ENCODE data around the gene GREB1L. TPM values are rescaled to one million over a fixed set of nuclear protein-coding genes. Genes with fewer than 3 reads are reported as not detected.
"Not testable (repeated sequence)": the region's sequence is repeated elsewhere in the genome, so short reads cannot be mapped to it uniquely, and the experiment has no call there.

The GREB1L gene
- polyA plus RNA-seq, 3 donors: 2.3 to 2.8 (median 2.8) TPM

- no peak for DNase-seq (ENCODE audit: low read depth in 3 of 3, low spot score in 2 of 3)
Observed at GRCh38 chr18:21361307-21361880, 119.4 kb downstream of the GREB1L start.

- DNase-seq (ENCODE audit: low read depth in 3 of 3, low spot score in 2 of 3): no peak
Observed at GRCh38 chr18:21362831-21363230, 120.8 kb downstream of the GREB1L start.

DNA sequence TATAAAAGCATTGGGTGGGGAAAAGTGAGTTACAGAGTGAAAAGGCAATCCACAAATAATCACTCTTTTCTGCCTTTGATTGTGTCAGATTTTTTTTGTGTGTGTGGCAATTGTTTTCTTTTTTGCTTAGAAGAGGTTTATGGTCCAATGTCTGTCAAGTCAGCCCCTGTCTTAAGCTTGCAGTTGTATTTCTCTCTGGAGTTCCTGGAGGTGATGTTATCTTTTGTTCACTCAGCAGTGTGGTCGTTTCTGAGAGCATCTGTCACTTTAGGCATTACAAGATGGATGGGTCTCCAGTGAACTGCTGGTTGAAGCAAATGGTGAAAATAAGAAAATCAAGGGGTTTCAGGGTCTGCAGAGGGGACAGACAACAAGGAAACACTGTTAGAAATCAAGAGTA, 121.3 kb downstream of the GREB1L start:
- no peak for DNase-seq (ENCODE audit: low read depth in 3 of 3, low spot score in 2 of 3)

GRCh38 chr18:21364471-21364870, 122.4 kb downstream of the GREB1L start:
- DNase-seq (ENCODE audit: low read depth in 3 of 3, low spot score in 2 of 3): no peak

- no peak for DNase-seq (ENCODE audit: low read depth in 3 of 3, low spot score in 2 of 3)
Observed at GRCh38 chr18:21366896-21367295, 124.9 kb downstream of the GREB1L start.

GRCh38 chr18:21369146-21369545, 127.1 kb downstream of the GREB1L start:
- DNase-seq (ENCODE audit: low read depth in 3 of 3, low spot score in 2 of 3): no peak

DNA sequence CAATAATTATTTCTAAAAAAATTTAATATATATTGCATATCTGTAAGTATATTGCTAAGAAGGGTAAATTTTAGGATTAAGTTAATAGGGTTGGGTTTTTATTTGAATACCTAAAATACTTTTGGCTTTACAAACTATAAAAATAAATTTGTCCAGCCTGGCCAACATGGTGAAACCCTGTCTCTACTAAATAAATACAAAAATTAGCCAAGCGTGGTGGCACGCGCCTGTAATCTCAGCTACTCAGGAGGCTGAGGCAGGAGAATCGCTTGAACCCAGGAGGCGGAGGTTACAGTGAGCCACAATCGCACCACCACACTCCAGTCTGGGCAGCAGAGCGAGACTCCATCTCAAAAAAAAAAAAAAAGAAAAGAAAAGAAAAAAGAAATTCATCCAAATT, 127.6 kb downstream of the GREB1L start:
- not testable (repeated sequence) for DNase-seq (ENCODE audit: low read depth in 3 of 3, low spot score in 2 of 3)

- DNase-seq (ENCODE audit: low read depth in 3 of 3, low spot score in 2 of 3): no peak
Observed at GRCh38 chr18:21383031-21383430, 141.0 kb downstream of the GREB1L start.

DNA sequence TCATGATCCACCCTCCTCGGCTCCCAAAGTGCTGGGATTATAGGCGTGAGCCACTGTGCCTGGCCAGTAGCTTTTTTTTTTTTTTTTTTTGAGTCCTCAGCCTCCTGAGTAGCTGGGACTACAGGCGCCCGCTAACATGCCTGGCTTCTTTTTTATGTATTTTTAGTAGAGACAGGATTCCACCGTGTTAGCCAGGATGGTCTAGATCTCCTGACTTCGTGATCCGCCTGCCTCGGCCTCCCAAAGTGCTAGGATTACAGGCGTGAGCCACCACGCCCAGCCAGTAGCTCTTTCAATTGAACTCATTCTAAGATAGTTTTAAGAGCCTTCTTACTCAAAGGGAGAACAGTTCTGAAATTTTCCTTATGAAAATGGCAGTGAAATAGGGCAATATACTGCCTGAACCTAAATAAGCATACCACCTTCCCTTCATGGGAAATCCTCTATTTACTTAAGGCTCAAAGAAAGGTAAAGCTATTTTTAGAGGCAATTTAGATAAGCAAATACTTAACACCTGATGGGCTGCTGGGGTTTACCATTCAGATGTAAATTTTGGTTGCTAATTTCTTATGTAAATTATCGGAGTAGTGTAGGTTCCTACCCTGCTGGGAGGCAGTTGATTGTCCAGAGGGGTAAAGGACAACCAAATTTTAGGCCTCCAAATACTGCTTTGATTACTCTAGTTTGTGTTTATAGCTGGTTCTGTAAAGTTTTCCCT, 144.7 kb downstream of the GREB1L start:
- DNase-seq (ENCODE audit: low read depth in 3 of 3, low spot score in 2 of 3): no peak

DNA sequence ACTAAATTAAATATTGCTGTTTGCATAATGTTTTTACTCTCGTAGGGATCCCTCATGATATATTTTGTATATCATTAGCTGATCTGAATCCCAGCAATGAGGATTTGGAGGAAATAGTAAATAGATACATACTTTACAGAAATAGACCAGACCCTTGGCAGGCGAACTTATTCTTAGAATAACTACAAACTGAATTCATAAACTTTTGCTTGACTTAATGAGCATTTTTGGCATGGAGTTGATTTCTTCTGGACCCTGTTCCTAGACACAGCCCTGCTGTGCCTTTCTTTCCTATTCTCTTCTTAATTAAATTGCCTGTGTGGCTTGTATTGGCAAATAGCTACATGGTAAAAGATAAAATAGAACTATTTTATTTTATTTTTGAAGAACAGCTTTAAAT, 145.9 kb downstream of the GREB1L start:
- DNase-seq (ENCODE audit: low read depth in 3 of 3, low spot score in 2 of 3): no peak

DNA sequence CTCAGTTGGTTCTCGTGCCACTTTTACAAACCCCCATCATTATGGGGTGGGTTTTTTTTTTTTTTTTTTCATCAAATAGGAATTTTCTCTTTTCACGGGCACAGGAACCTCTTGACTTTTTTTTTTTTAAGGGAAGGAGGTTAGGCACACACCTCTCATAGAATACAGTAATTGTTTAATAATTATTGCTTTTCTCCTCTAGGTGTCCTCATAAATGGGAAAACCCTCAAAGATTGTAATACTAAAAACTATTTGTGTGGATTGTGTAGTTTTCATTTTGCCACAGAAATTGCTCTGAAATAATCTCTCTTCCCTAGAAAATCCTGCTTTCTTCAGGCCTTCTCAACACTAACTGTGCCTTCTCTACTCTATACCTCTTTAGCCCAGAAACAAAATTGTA, 147.3 kb downstream of the GREB1L start:
- no peak for DNase-seq (ENCODE audit: low read depth in 3 of 3, low spot score in 2 of 3)

DNA sequence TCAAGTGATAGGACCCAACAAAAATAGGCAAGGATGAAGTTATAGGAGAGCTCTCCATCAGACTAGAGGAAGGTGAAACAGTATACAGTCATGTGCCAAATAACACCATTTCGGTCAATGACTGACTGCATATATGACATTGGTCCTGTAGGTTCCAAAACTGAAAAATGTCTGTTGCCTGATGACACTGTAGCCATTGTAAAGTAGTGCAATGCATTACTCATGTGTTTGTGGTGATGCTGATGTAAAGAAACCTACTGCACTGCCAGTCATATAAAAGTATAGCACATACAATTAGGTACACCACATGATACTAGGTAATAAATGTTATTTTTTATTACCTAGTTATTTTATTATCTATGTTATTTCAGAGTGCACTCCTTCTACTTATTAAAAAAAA, 147.9 kb downstream of the GREB1L start:
- DNase-seq (ENCODE audit: low read depth in 3 of 3, low spot score in 2 of 3): no peak

DNA sequence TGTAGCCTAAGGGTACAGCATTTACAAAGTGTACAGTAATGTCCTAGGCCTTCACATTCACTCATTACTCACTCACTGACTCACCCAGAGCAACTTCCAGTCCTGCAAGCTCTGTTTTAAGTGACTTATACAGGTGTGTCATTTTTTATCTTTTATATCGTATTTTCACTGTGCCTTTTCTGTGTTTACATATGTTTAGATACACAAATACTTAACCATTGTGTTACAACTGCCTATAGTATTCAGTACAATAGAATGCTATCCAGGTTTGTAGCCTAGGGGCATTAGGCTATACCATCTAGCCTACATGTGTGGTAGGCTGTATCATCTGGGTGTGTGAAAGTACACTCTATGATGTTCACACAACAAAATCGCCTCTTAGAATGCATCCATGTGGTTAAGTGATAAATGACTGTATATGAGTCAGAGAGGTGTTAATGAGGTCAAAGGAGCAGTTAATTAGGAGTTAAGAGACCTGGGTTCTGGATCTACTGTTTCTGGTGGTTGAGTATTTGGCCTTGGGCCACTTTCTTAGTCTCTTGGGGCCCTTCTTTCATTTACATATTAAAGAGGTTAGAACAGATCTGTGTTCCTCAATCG, 149.1 kb downstream of the GREB1L start:
- DNase-seq (ENCODE audit: low read depth in 3 of 3, low spot score in 2 of 3): no peak

GRCh38 chr18:21393986-21394385, 152.0 kb downstream of the GREB1L start:
- DNase-seq (ENCODE audit: low read depth in 3 of 3, low spot score in 2 of 3): no peak

DNA sequence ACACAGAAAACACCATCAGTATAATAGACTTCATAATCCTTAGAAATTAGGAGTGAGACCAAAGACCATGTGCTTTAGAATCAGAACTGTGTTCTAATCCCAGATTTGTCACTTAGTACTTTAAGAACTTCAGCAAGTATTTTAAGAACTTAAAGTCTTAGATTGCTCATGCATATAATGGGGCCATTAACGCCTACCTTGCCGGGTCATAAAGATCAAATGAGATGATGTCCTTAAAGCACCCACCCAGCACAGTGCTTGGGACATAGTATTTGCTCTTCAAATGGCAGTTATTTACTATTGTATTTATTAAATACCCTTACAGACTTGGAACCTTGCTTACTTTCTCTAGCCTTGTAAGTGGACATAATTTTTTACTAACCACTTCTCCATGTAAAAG, 156.1 kb downstream of the GREB1L start:
- DNase-seq (ENCODE audit: low read depth in 3 of 3, low spot score in 2 of 3): no peak

DNA sequence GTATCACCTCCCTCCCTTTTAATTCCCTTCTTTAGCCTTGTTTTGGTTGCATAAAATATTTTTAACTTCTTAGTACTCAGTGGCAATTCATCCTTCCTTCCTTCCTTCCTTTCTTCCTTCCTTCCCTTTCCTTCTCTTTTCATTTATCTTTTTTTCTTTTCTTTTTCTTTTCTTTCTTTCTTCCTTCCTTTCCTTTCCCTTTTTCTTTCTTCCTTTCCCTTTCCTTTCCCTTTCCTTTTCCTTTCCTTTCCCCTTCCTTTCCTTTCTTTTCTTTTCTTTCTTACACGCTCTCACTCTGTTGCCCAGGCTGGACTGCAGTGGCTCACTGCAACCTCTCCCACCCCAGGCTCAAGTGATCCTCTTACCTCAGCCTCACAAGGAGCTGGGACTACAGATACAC, 160.2 kb downstream of the GREB1L start:
- no peak for DNase-seq (ENCODE audit: low read depth in 3 of 3, low spot score in 2 of 3)

GRCh38 chr18:21404426-21404825, 162.4 kb downstream of the GREB1L start:
- DNase-seq (ENCODE audit: low read depth in 3 of 3, low spot score in 2 of 3): no peak

- DNase-seq (ENCODE audit: low read depth in 3 of 3, low spot score in 2 of 3): no peak
Observed at GRCh38 chr18:21406116-21406515, 164.1 kb downstream of the GREB1L start.

DNA sequence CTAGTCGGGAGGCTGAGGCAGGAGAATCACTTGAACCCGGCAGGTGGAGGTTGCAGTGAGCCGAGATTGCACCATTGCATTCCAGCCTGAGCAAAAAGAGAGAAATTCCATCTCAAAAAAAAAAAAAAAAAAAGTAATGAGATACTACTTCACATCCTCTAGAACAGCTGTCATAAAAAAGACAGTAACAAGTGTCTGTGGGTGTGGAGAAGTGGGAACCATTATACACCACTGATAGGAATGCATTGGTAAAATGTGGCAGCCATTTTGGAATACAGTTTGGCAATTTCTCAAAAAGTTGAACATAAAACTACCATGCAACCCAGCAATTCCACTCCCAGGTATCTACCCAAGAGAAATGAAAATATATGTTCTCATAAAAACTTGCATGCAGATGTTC, 166.6 kb downstream of the GREB1L start:
- no peak for DNase-seq (ENCODE audit: low read depth in 3 of 3, low spot score in 2 of 3)

DNA sequence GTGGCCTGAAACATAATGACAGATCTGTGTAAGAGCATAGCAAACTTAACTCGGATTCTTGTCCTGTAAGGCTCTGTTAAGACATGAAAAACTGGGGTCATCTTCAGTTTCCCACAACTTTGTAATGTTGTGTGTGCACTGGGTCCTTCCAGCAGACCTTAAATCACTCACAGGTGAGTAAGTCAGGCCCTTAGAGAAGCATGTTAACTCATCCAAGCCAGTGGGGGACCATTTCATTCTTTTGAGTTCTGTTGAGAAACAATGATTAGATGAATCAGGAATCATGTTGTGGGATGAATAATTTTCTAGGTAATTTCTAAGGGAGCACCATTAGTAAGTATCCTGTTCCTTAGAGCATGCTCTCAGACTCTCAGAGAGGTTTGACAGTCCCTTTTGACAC, 191.4 kb downstream of the GREB1L start:
- no peak for DNase-seq (ENCODE audit: low read depth in 3 of 3, low spot score in 2 of 3)

DNA sequence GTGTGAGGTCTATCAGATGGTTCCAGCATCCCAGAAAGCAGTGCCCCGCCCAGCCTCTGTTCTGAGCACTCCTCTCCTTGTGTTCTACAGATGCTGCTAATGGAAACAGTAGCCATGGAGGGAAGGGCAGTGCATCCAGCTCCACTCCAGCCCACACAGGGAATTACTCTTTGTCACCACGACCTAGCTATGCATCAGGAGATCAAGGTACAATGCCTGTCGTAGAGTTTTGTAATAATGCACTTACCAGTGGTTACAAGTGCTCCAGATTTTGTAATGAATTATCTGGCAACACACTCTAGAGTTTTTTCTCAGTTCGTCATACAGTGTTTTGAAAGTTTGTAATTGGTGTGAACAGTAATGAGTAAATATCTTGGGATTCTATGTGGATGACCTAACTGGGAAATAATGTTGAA, 197.4 kb downstream of the GREB1L start:
- no peak for DNase-seq (ENCODE audit: low read depth in 3 of 3, low spot score in 2 of 3)

- DNase-seq (ENCODE audit: low read depth in 3 of 3, low spot score in 2 of 3): no peak
Observed at GRCh38 chr18:21441670-21442069, 199.6 kb downstream of the GREB1L start.
